T-helper 2 cell treated with Interferon-gamma antibody and Interleukin-4, amounts not matched to agents 5 μg/mL and 100 μg/mL, for 36 hours (primary cell): ENCODE results near the gene CACNA1B.
A peak's percentile ranks its signal among the peaks of the same experiment; 100 is the strongest.
"Not testable (repeated sequence)": the region's sequence is repeated elsewhere in the genome, so short reads cannot be mapped to it uniquely, and the experiment has no call there.

Experiments used
- DNase-seq: peaks from one replicate; pipeline ENCODE4 v3.0.0; 2021; ENCODE audit warnings: low spot score
- H3K27ac Mint-ChIP-seq: one replicate; pipeline ENCODE4 v1.8.0; 2021; ENCODE audit warnings: mild to moderate bottlenecking, mixed read lengths
- H3K27me3 Mint-ChIP-seq: one replicate; pipeline ENCODE4 v1.8.0; 2021; ENCODE audit warnings: low read depth, mixed read lengths
- H3K36me3 Mint-ChIP-seq: one replicate; pipeline ENCODE4 v1.8.0; 2021; ENCODE audit warnings: low read depth, mixed read lengths
- H3K4me1 Mint-ChIP-seq: one replicate; pipeline ENCODE4 v1.8.0; 2021; ENCODE audit warnings: low read depth, mixed read lengths
- H3K4me3 Mint-ChIP-seq: one replicate; pipeline ENCODE4 v1.8.0; 2022; ENCODE audit warnings: mild to moderate bottlenecking, moderate library complexity, mixed read lengths
- H3K9me3 Mint-ChIP-seq: one replicate; pipeline ENCODE4 v1.8.0; 2021; ENCODE audit warnings: mixed read lengths

The CACNA1B gene

GRCh38 chr9:138019514-138019913, 141.9 kb downstream of the CACNA1B start:
- not testable (repeated sequence) for DNase-seq, H3K4me1 Mint-ChIP-seq, H3K36me3 Mint-ChIP-seq, H3K27ac Mint-ChIP-seq, H3K9me3 Mint-ChIP-seq, H3K4me3 Mint-ChIP-seq
- H3K27me3 Mint-ChIP-seq = peaks cover 16% of the 10 kb centered on the region

GRCh38 chr9:138020120-138020794, 142.7 kb downstream of the CACNA1B start:
- no peaks in the 10 kb centered on the region for H3K9me3 Mint-ChIP-seq
- no peak overlapping the region for H3K27ac Mint-ChIP-seq
- H3K27me3 Mint-ChIP-seq = peaks cover 22% of the 10 kb centered on the region
- H3K4me3 Mint-ChIP-seq = no peak overlapping the region
- DNase-seq = no peak
- no peaks in the 10 kb centered on the region for H3K36me3 Mint-ChIP-seq
- no peaks in the 10 kb centered on the region for H3K4me1 Mint-ChIP-seq

- H3K36me3 Mint-ChIP-seq = no peaks in the 10 kb centered on the region
- no peaks in the 10 kb centered on the region for H3K4me1 Mint-ChIP-seq
- H3K4me3 Mint-ChIP-seq = no peak overlapping the region
- H3K27ac Mint-ChIP-seq = no peak overlapping the region
- no peak for DNase-seq
- peaks cover 22% of the 10 kb centered on the region for H3K27me3 Mint-ChIP-seq
- H3K9me3 Mint-ChIP-seq = no peaks in the 10 kb centered on the region
Observed at GRCh38 chr9:138020795-138021182, 143.2 kb downstream of the CACNA1B start.

GRCh38 chr9:138021251-138022056, 143.9 kb downstream of the CACNA1B start:
- Mint-ChIP-seq H3K36me3 (no peaks in the 10 kb centered on the region), H3K4me1 (no peaks in the 10 kb centered on the region), H3K4me3 (no peak overlapping the region), H3K27ac (no peak overlapping the region), H3K9me3 (no peaks in the 10 kb centered on the region), H3K27me3 (peaks cover 22% of the 10 kb centered on the region)
- no peak for DNase-seq

- DNase-seq = no peak
- H3K4me1 Mint-ChIP-seq = no peaks in the 10 kb centered on the region
- no peaks in the 10 kb centered on the region for H3K9me3 Mint-ChIP-seq
- no peak overlapping the region for H3K27ac Mint-ChIP-seq
- H3K27me3 Mint-ChIP-seq = peaks cover 25% of the 10 kb centered on the region
- no peaks in the 10 kb centered on the region for H3K36me3 Mint-ChIP-seq
- H3K4me3 Mint-ChIP-seq = no peak overlapping the region
Observed at GRCh38 chr9:138022121-138022741, 144.6 kb downstream of the CACNA1B start.

GRCh38 chr9:138022756-138023393, 145.3 kb downstream of the CACNA1B start:
- Mint-ChIP-seq H3K9me3 (no peaks in the 10 kb centered on the region), H3K36me3 (no peaks in the 10 kb centered on the region), H3K27ac (no peak overlapping the region), H3K27me3 (peaks cover 25% of the 10 kb centered on the region), H3K4me3 (no peak overlapping the region), H3K4me1 (no peaks in the 10 kb centered on the region)
- DNase-seq = no peak

- H3K27me3 Mint-ChIP-seq = peaks cover 25% of the 10 kb centered on the region
- H3K4me3 Mint-ChIP-seq = no peak overlapping the region
Observed at GRCh38 chr9:138023394-138024124, 146.0 kb downstream of the CACNA1B start.

GRCh38 chr9:138024131-138024530, 146.5 kb downstream of the CACNA1B start:
- Mint-ChIP-seq H3K27me3 (peaks cover 25% of the 10 kb centered on the region), H3K9me3 (no peaks in the 10 kb centered on the region), H3K4me1 (no peaks in the 10 kb centered on the region), H3K27ac (no peak overlapping the region), H3K36me3 (no peaks in the 10 kb centered on the region), H3K4me3 (no peak overlapping the region)
- DNase-seq = no peak

More at GRCh38 chr9:138023394-138024124, 146.0 kb downstream of the CACNA1B start:
- DNase-seq = no peak
- H3K36me3 Mint-ChIP-seq = no peaks in the 10 kb centered on the region
- H3K9me3 Mint-ChIP-seq = no peaks in the 10 kb centered on the region
- no peak overlapping the region for H3K27ac Mint-ChIP-seq
- H3K4me1 Mint-ChIP-seq = no peaks in the 10 kb centered on the region

GRCh38 chr9:138024831-138025291, 147.3 kb downstream of the CACNA1B start:
- Mint-ChIP-seq H3K27ac (no peak overlapping the region), H3K9me3 (no peaks in the 10 kb centered on the region), H3K27me3 (peaks cover 26% of the 10 kb centered on the region), H3K4me1 (no peaks in the 10 kb centered on the region), H3K36me3 (no peaks in the 10 kb centered on the region), H3K4me3 (no peak overlapping the region)
- DNase-seq = peak; percentile 2

GRCh38 chr9:138025417-138025816, 147.8 kb downstream of the CACNA1B start:
- Mint-ChIP-seq H3K9me3 (no peaks in the 10 kb centered on the region), H3K27me3 (peaks cover 28% of the 10 kb centered on the region), H3K36me3 (no peaks in the 10 kb centered on the region), H3K4me1 (no peaks in the 10 kb centered on the region), H3K27ac (no peak overlapping the region), H3K4me3 (no peak overlapping the region)
- peak; percentile 2 for DNase-seq

- no peak for DNase-seq
- H3K4me1 Mint-ChIP-seq = no peaks in the 10 kb centered on the region
- H3K9me3 Mint-ChIP-seq = no peaks in the 10 kb centered on the region
- no peak overlapping the region for H3K27ac Mint-ChIP-seq
- H3K4me3 Mint-ChIP-seq = no peak overlapping the region
- H3K27me3 Mint-ChIP-seq = peaks cover 31% of the 10 kb centered on the region
- no peaks in the 10 kb centered on the region for H3K36me3 Mint-ChIP-seq
Observed at GRCh38 chr9:138025908-138026307, 148.3 kb downstream of the CACNA1B start.

GRCh38 chr9:138028596-138028995, 151.0 kb downstream of the CACNA1B start:
- no peak overlapping the region for H3K4me3 Mint-ChIP-seq
- no peak overlapping the region for H3K27ac Mint-ChIP-seq
- no peak for DNase-seq
- H3K9me3 Mint-ChIP-seq = no peaks in the 10 kb centered on the region
- no peaks in the 10 kb centered on the region for H3K4me1 Mint-ChIP-seq
- H3K36me3 Mint-ChIP-seq = no peaks in the 10 kb centered on the region
- H3K27me3 Mint-ChIP-seq = peaks cover 40% of the 10 kb centered on the region

- DNase-seq = no peak
- H3K9me3 Mint-ChIP-seq = no peaks in the 10 kb centered on the region
- no peaks in the 10 kb centered on the region for H3K36me3 Mint-ChIP-seq
- peaks cover 30% of the 10 kb centered on the region for H3K27me3 Mint-ChIP-seq
- H3K27ac Mint-ChIP-seq = no peak overlapping the region
- no peaks in the 10 kb centered on the region for H3K4me1 Mint-ChIP-seq
- H3K4me3 Mint-ChIP-seq = no peak overlapping the region
Observed at GRCh38 chr9:138031186-138031585, 153.6 kb downstream of the CACNA1B start.
